ENCODE results near the gene CHCHD6.

CHCHD6 gene

DNA sequence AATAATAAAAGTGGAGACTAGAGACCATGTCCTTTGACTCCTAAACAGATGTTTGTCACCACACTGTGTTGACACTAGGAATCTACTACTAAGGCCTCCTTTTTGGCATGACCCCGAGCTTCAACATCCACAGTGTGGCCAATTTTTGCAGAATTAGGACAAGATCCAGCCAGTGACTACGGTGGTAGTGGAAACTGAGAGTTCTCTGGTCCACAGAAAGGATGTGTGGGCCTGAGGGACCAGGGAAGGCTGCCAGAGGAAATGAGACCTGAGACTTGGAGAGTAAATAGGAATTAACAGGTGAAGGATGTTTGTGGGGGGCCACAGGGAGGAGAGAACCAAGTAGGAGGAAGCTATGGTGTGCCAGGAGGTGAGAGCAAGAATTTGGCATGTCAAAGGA is 122.7 kb downstream of the CHCHD6 start:
- no peak for DNase-seq (ENCODE audit: low read depth in 2 of 2)

DNA sequence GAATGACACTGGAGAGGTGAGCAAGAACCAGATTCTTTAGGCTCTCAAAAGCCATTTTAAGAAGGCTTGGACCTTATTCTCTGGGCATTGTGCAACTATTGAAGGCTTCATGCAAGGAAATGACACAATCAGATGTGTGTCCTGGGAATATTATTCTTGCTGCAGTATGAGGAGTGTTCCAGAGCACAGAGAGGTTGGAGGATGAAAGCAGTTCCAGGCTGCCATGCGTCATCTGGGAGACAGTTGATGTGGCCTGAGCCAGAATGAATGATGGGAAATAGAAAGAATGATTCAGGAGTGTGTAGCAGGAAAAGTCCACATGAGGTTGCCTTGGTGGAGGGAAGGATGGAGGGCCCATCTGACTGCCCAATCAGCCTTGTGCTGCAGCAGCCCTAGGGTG is 123.1 kb downstream of the CHCHD6 start:
- no peak for DNase-seq (ENCODE audit: low read depth in 2 of 2)

GRCh38 chr3:126828306-126828705 is 124.3 kb downstream of the CHCHD6 start:
- no peak for DNase-seq (ENCODE audit: low read depth in 2 of 2)

DNA sequence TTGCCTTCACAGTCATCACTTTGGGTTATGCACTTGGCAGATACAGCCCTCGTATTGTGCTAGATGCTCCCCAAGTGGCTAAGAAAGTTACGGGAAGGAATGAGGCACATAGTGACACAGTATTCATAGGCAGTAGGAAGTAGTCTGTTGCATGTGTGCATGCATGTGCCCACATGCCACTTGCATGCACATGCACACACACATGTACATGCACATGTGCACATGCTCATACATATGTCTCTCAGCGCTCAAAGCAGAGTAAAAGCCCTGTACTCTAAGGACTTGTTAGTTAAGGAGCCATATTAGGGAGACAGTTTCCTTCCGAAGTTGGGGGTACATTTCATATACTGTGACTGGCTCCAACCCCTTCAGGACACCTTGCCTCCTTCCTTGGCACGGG is 128.9 kb downstream of the CHCHD6 start:
- DNase-seq (ENCODE audit: low read depth in 2 of 2) = no peak

GRCh38 chr3:126834596-126835471 is 130.8 kb downstream of the CHCHD6 start:
- DNase-seq (ENCODE audit: low read depth in 2 of 2) = no peak

DNA sequence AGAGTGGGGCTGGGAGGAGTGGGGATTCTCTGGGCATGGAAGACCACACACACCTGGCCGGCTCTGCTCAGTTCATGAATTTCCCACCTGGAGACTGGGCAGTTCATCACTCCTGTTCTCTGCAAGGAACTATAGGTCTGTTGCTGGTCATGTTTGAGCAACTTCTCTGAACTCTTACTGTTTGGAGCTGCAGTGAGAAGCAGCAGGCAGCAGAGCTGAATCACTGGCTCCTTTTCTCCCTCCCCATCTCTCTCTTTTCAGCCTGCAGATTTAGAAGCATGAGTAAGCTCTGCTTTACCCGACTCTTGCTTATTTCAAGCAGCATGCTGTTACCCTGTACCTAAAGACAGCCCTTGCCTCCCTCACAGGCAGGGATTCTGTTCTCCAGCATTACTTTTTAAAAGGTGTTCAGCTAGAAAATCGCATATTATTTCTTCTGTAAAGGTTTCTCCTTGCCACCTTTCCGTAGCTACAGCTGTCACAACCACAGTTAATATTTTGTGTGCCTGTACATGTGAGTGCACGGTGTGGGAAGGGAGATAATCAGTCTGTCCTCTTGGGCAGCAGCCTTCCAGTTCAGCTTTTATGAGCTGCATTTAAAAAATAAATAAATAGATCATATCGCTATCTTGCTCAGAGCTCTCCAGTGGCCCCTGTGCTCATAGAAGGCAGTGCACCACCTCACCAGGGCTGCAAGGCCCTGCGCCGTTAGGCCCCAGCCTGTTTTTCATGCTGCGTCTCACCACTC is 131.6 kb downstream of the CHCHD6 start:
- DNase-seq (ENCODE audit: low read depth in 2 of 2) = no peak

DNA sequence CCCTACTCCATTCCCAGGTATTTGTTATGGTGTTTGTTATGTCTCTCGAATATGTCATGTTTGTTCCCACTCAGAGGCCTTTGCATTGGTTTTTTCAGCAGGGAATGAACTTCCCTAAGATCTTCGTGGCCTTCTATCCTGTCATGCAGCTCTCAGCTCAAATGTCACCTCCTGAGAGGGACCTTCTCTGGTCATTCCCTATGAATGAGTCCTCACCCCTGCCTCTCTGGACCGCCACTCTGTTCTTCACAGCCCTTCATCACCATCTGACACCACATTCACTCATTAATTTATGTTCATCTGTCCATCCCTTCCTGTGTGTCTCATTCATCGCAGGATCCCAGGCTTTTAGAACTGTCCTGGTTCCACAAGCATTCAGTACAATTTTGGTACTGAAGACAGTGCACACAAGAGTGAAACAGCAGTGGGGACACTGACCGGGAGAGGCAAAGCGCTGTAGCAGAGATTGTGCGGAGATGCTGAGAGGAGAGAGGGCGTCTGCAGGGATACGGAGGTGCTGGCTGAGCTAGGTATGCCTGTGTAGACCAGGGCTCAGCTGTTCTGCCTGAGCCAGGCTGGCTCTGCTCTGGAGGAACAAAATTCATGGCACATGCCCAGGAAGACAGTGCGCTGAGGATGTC is 132.3 kb downstream of the CHCHD6 start:
- DNase-seq (ENCODE audit: low read depth in 2 of 2) = no peak

DNA sequence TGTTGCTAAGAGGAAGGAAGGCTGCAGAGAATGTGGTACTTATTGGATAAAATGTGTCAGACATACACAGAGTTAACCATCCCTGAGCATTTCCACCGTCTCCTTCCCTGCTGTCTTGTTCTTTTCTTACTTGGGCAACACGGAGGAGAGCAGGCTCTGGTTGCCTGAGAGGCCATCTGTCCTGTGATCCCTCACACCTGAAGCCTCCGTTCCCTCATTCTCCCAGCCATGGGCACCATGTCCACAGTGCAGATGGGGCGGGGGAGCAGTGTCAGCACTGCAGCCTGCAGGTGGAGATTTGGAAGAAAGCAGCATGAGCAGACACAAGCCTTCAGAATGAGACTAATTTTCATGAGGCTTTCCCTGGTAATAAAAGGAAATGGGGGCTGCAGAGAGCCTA is 133.7 kb downstream of the CHCHD6 start:
- DNase-seq (ENCODE audit: low read depth in 2 of 2) = no peak

DNA sequence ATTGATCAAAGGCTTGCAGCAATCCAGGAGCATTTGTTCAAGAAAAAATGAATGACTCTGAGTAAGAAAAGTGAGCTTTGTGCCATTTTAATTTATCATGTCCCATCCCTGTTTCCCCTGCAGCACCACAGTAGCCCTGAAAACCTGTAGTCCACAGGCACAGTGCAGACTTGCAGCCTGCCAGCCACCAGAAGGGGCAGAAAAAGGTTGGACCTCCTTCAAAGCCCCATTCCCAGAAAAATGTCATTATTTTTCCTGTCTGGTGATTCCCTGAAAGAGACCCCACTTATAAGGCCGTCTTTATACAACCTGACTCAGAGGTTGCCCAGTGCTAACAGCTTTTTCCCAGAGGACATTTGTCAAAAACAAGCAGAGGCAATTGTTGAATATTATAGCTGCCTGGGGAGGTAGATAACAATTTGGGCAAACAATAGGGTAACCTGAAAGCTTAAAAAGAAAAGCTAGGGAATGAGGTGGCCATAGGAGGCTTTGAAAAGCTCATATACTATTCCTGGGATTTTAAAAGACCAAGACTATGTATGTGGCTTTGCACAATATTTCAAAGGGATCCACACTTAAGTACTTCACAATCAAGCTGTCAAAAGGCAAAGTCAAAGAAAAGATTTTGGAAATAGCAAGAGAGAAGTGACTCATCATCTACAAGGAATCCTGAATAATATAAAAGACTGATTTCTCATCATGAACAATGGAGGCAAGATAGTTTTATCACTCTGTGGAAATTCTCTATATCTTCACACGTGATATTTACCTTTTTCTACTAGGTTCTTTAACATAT is 142.1 kb downstream of the CHCHD6 start:
- no peak for DNase-seq (ENCODE audit: low read depth in 2 of 2)

DNA sequence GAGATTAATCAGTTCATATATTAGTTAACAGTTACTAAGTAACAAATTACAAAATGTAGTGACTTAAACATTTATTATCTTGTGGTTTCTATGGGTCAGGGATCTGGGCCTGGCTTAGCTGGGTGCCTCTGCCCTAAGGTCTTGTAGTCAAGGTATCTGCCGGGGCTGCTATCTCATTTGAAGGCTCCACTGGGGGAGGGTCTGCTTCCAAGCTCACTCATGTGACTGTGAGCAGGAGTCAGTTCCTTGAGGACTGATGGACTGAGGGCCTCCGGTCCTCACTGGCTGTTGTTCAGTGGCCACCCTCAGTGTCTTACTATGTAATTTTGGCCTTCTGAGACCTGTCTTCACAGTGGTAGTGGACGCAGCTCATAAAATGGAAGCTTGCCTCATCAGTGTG is 143.0 kb downstream of the CHCHD6 start:
- DNase-seq (ENCODE audit: low read depth in 2 of 2) = no peak

DNA sequence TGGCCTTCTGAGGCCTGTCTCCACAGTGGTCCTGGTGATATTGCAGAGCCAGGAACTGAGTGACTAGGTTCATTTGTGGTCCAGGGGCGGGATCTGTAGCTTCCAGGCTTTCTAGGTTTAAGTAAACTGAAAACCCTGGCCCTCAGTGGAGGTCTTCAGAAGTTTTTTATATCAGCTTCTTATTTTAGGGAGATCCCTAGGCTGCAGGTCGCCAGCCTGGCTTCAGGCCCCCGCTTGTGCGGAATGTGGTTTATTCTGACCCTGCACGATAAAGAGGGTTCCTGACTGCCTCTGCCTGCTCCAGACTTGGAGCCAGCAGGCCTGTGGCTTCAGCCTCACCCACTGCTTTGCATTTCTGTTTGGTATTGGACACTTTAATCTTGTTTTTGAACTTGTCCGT is 145.0 kb downstream of the CHCHD6 start:
- DNase-seq (ENCODE audit: low read depth in 2 of 2) = no peak

DNA sequence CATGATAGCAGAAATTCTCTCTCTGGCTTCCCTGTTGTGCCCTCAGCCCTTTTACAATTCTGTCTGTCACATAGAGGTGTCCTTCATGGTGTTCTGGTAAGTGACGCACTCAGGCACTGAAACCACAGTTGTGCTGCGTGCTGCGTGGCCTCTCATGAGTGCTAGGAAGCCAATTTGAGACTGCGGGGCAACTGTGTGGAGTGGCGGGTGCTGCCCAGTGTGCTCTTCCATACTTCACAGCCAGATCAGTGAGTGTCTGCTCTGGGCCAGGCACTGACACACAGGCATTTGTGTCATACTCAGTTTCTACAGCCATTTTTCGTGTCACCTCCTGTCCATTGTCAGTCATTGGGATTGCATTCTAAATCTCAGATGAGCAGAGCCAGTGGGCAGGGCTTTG is 145.7 kb downstream of the CHCHD6 start:
- DNase-seq (ENCODE audit: low read depth in 2 of 2) = no peak

GRCh38 chr3:126850370-126851085 is 146.5 kb downstream of the CHCHD6 start:
- DNase-seq (ENCODE audit: low read depth in 2 of 2) = no peak

DNA sequence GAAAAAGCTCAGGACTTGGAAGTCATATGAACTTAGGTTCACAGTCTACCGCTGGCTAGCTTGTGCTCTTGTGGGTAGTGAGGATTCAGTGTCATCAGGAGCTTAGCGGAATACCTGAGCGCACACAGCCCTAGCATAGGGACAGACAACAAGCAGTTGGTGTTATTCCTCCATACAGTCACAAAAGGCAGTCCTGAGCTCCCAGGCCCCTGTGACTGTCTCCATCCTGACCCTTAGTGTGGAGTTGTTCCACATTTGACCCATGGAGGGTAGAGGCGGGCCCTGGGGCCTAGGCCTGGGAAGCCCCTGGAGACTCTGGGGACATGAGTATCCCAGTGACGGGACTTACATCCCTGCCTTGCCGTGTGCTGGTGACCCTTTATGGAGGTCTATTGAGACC is 147.3 kb downstream of the CHCHD6 start:
- no peak for DNase-seq (ENCODE audit: low read depth in 2 of 2)

DNA sequence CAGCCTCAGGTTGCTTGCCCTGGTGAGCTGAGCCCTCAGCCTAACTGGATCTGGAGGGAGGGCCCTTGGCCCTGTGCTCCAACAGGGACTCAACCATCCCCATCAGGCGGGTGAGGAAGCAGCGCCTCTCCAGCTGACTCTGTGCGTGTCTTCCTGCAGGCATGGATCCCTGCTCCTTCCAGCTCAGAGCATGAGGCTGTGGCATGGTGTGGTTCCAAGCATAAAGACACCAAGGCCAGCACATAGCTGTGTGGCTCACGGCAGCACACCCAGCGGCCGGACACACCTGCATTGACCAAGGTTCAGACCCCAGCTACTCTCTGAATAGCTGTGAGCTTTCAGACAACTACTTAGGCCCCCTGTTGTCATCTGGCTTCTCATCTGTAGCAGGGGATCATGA is 147.9 kb downstream of the CHCHD6 start:
- DNase-seq (ENCODE audit: low read depth in 2 of 2) = no peak

DNA sequence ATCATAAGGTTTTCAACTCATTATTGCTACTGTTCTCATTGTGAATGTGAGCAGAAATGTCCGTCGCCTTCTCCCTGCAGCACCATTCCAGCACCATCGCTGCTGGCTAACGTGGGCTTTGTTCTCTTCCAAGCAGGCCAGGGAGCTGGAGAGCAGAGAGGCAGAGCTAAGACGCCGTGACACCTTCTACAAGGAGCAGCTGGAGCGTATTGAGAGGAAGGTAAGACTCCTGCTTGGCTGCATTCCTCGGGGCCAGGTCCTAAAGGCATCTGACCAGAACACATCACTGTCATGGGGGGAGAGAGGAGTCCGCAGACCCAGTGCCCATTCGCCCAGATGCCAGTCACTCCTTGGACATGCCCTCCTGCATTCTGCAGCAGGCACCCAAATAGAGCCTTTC is 148.5 kb downstream of the CHCHD6 start:
- DNase-seq (ENCODE audit: low read depth in 2 of 2) = no peak

- DNase-seq (ENCODE audit: low read depth in 2 of 2) = no peak
These were observed 150.6 kb downstream of the CHCHD6 start for GRCh38 chr3:126854666-126855065.

GRCh38 chr3:126855374-126855773 is 151.3 kb downstream of the CHCHD6 start:
- no peak for DNase-seq (ENCODE audit: low read depth in 2 of 2)

DNA sequence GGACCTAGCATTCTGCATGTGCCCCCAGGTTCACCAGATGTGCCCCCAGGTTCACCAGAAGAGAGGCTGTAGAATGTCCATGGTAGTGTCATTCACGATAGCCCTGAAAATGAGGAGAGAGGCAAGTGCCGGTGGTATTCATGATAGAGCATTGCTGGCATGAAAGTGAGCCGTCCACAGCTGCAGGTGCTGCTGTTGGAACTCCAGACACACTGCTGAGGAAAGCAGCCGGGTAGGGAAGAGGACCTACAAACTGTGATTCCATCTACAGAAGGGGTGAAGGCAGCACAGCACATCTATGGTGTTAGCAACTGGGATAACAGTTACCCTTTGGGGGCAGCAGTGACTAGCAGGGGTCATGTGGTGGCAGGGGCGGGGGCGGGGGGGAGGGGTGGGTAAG is 153.9 kb downstream of the CHCHD6 start:
- no peak for DNase-seq (ENCODE audit: low read depth in 2 of 2)

DNA sequence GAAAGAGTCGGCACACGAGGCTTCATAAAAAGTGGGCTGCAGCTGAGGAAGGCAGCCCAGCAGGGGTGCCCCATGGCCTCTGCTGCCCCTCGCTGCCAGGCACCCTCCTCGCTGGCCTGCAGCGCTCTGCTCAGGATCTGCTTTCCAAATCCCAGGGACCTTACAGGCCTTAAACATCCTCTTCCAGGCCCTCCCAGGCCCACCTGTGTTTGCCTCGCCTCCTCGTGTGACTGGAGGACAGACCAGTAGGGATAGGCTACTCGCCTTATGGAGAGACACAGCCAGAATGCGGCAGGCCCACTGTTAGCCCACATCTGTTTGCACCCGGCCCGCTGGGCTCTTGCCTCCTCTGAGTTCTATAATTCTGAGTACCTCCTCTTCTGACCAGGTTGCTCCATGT is 154.4 kb downstream of the CHCHD6 start:
- DNase-seq (ENCODE audit: low read depth in 2 of 2) = no peak

DNA sequence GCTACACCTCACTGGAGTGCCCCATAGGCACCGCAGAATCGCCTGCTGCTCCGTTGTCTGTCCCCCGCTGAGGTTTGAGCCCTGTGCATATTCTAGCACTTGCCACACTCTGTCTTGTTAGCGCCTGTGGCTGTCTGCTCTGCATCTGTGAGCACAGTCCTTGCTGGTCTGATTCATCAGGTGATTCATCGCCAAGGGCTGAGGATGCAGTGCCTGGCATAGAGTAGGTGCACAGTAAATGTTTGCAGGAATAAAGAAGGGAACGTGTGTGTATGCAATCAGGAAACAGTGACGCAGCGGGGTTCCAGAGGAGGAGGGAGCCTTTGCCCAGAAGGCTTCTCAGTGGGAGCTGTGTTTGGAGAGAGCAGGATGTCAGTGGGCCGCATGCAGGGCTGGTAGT is 154.8 kb downstream of the CHCHD6 start:
- DNase-seq (ENCODE audit: low read depth in 2 of 2) = no peak
